ENCODE measurements around the gene TM4SF20.

DNA sequence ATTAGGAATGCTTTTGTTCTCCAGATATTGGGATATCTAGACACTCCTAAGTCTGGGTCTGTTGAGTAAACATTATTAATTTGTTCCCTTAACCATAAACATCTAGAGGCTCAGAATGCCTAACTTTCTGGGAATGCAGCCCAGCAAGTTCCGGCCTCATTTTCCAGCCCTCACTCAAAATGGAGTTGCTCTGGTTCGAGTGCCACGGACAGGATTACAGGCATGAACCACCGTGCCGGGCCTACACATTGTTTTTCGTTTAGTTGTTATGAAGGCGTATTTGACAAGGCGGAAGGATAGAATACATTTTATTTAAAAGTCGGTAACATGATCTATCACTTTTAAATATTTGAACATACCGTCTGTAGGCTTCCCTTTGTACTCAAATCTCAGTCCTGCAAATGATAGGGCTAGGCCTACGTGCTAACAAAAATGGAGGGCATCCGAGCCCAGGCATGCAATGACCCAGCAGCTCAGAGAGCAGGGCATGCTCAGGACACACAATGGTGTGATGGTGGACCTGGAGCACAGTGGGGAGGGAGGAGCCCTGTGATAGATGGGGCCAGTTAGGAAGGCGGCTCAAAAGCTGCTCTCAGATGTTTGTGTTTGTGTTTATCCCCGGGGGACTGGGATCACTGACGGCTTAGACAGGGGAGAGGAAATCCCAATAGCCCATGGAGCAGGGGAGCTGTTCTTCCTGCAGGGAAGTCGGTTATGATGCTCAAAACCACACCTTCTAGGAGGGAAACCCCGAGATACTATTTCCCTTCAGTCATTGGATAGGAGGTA lies 11.6 kb upstream of the TM4SF20 start:
- no peak for TF ChIP-seq GATA2 (IDR thresholded peaks at IDR 0.05; ENCODE audit: low read depth, low read length)
- TF ChIP-seq GATA3 (IDR thresholded peaks at IDR 0.05; ENCODE audit: low read depth, low read length): no peak
